ENCODE results near the gene MAGI1. TPM values are rescaled to one million over a fixed set of nuclear protein-coding genes. Genes with fewer than 3 reads are reported as not detected.

MAGI1 gene
- total and polyA plus RNA-seq, 2 experiments from 2014 or later = 33.9 to 87.0 TPM

- no peak overlapping the region for H3K27ac ChIP-seq
- no peaks in the 10 kb centered on the region for H3K9me3 ChIP-seq (ENCODE audit: low read depth)
- no peak for TF ChIP-seq CTCF (IDR thresholded peaks at IDR 0.05; ENCODE audit: low read depth, low read length)
- no peaks in the 10 kb centered on the region for H3K36me3 ChIP-seq
- no peak overlapping the region for H3K4me3 ChIP-seq
- H3K4me1 ChIP-seq (ENCODE audit: low read depth) = peaks cover 2% of the 10 kb centered on the region
- no peak for DNase-seq (ENCODE audit: low read depth in 1 of 2, low spot score in 1 of 2)
- no peaks in the 10 kb centered on the region for H3K27me3 ChIP-seq
These were observed 149.0 kb downstream of the MAGI1 start for GRCh38 chr3:65889707-65890099.

GRCh38 chr3:65888980-65889706 is 149.6 kb downstream of the MAGI1 start:
- H3K4me3 ChIP-seq = no peak overlapping the region
- H3K27ac ChIP-seq = no peak overlapping the region
- H3K36me3 ChIP-seq = no peaks in the 10 kb centered on the region
- H3K4me1 ChIP-seq (ENCODE audit: low read depth) = no peaks in the 10 kb centered on the region
- DNase-seq (ENCODE audit: low read depth in 1 of 2, low spot score in 1 of 2) = peak in 1 of 2 donors; percentile 96
- no peaks in the 10 kb centered on the region for H3K27me3 ChIP-seq
- TF ChIP-seq CTCF (IDR thresholded peaks at IDR 0.05; ENCODE audit: low read depth, low read length) = no peak
- no peaks in the 10 kb centered on the region for H3K9me3 ChIP-seq (ENCODE audit: low read depth)

- H3K27me3 ChIP-seq = no peaks in the 10 kb centered on the region
- no peak for DNase-seq (ENCODE audit: low read depth in 1 of 2, low spot score in 1 of 2)
- TF ChIP-seq CTCF (IDR thresholded peaks at IDR 0.05; ENCODE audit: low read depth, low read length) = no peak
These were observed 150.5 kb downstream of the MAGI1 start for GRCh38 chr3:65888196-65888595.

GRCh38 chr3:65886391-65886790 is 152.3 kb downstream of the MAGI1 start:
- H3K9me3 ChIP-seq (ENCODE audit: low read depth) = no peaks in the 10 kb centered on the region
- no peaks in the 10 kb centered on the region for H3K27me3 ChIP-seq
- no peaks in the 10 kb centered on the region for H3K36me3 ChIP-seq
- no peaks in the 10 kb centered on the region for H3K4me1 ChIP-seq (ENCODE audit: low read depth)
- no peak overlapping the region for H3K27ac ChIP-seq
- TF ChIP-seq CTCF (IDR thresholded peaks at IDR 0.05; ENCODE audit: low read depth, low read length) = no peak
- H3K4me3 ChIP-seq = no peak overlapping the region
- DNase-seq (ENCODE audit: low read depth in 1 of 2, low spot score in 1 of 2) = no peak

More at GRCh38 chr3:65888196-65888595, 150.5 kb downstream of the MAGI1 start:
- Histone ChIP-seq H3K27ac (no peak overlapping the region), H3K4me3 (no peak overlapping the region), H3K9me3 (ENCODE audit: low read depth) (no peaks in the 10 kb centered on the region), H3K4me1 (ENCODE audit: low read depth) (no peaks in the 10 kb centered on the region), H3K36me3 (no peaks in the 10 kb centered on the region)

- no peak overlapping the region for H3K4me3 ChIP-seq
- H3K9me3 ChIP-seq (ENCODE audit: low read depth) = no peaks in the 10 kb centered on the region
- TF ChIP-seq CTCF (IDR thresholded peaks at IDR 0.05; ENCODE audit: low read depth, low read length) = no peak
- no peak for DNase-seq (ENCODE audit: low read depth in 1 of 2, low spot score in 1 of 2)
- no peaks in the 10 kb centered on the region for H3K4me1 ChIP-seq (ENCODE audit: low read depth)
- no peak overlapping the region for H3K27ac ChIP-seq
- H3K27me3 ChIP-seq = no peaks in the 10 kb centered on the region
- H3K36me3 ChIP-seq = no peaks in the 10 kb centered on the region
These were observed 154.6 kb downstream of the MAGI1 start for GRCh38 chr3:65884071-65884470.
